LNCAP (cell line): ENCODE results near the gene CLPTM1L.

ENCODE experiments used
- TF ChIP-seq, protein P1 (sequence below): fragments of 450-650 bp; IDR thresholded peaks from 2 replicates; pipeline ENCODE4 v1.5.1; 2017; ENCODE audit warnings: mild to moderate bottlenecking

The CLPTM1L gene

DNA sequence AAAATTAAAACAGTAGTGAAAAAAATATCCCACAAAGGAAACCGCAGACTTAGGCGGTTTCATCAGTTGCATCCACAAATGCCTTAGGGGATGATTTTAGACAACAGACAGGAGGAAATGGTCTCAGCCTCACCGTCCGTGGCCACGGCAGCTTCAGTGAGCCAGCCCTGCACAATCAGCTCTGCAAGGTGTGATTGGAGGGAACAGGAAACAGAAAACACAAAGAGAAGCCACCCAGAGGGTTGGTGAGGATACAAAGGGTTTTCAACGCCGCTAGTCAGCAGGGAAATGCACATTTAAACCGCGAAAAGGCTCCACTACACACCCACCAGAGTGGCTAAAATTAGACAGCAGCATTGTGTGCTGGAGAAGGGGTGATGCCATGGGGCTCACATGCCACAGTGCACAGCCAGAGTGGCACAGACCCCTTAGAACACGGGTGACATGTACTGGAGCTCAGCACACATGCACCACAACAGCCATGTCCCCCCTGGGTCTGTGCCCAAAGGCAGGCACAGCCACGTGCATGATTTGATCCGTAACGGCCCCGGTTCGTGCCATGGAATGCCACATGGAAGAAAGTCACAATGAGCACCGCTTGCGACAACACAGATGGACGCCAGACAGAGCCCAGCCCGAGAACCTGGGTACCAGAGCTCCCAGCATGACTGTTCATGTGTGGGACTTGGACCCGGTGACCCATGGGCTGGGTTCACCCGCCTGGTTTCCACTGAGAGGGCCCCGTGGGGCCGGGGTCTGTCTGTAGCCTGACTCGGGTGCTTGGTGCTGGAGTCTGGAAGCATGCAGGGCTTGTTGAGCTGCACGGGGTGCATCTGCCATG, 31.7 kb downstream of the CLPTM1L start:
- TF ChIP-seq, protein P1, sequence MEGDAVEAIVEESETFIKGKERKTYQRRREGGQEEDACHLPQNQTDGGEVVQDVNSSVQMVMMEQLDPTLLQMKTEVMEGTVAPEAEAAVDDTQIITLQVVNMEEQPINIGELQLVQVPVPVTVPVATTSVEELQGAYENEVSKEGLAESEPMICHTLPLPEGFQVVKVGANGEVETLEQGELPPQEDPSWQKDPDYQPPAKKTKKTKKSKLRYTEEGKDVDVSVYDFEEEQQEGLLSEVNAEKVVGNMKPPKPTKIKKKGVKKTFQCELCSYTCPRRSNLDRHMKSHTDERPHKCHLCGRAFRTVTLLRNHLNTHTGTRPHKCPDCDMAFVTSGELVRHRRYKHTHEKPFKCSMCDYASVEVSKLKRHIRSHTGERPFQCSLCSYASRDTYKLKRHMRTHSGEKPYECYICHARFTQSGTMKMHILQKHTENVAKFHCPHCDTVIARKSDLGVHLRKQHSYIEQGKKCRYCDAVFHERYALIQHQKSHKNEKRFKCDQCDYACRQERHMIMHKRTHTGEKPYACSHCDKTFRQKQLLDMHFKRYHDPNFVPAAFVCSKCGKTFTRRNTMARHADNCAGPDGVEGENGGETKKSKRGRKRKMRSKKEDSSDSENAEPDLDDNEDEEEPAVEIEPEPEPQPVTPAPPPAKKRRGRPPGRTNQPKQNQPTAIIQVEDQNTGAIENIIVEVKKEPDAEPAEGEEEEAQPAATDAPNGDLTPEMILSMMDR = no peak

GRCh38 chr5:1312206-1312605, 32.7 kb downstream of the CLPTM1L start:
- TF ChIP-seq, protein P1 = no peak

GRCh38 chr5:1311439-1312055, 33.4 kb downstream of the CLPTM1L start:
- TF ChIP-seq, protein P1 = no peak

- TF ChIP-seq, protein P1 = no peak
Observed at GRCh38 chr5:1310118-1310517, 34.8 kb downstream of the CLPTM1L start.

DNA sequence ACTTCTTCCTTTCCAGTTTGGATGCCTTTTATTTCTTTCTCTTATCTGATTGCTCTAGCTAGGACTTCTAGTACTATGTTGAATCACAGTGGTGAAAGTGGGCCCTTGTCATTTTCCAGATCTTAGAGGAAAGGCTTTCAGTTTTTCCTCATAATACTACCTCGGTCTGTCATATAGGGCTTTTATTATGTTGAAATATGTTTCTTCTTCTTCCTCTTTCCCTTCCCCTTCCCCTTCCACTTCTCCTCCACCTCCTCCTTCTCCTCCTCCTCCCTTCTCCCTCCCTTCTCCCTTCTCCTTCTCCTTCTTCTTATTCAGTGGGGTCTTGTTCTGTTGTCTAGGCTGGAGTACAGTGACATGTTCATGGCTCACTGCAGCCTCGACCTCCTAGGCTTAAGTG, 40.9 kb downstream of the CLPTM1L start:
- TF ChIP-seq, protein P1 = no peak

- TF ChIP-seq, protein P1 = no peak
Observed at GRCh38 chr5:1302258-1302657, 42.6 kb downstream of the CLPTM1L start.

- TF ChIP-seq, protein P1 = no peak
Observed at GRCh38 chr5:1300581-1301083, 44.3 kb downstream of the CLPTM1L start.
